DND-41 (cell line): Measurements from ENCODE around the gene ARSG.

Experiments
- CTCF ChIP-seq: IDR thresholded peaks from 2 replicates; pipeline ENCODE4 v1.5.1; 2012; ENCODE audit warnings: borderline replicate concordance, low read length, moderate library complexity, mild to moderate bottlenecking; ENCODE audit not compliant: poor library complexity, severe bottlenecking; ENCODE audit errors: extremely low read depth
- EZH2 ChIP-seq: IDR thresholded peaks from 3 replicates; pipeline ENCODE4 v1.6.1; 2012; ENCODE audit warnings: borderline replicate concordance, low read depth, mild to moderate bottlenecking, moderate library complexity, low read length, inconsistent platforms; ENCODE audit not compliant: severe bottlenecking

- TF ChIP-seq CTCF, result no peak
- TF ChIP-seq EZH2, result no peak
Observed at GRCh38 chr17:68468788-68469187, 177.5 kb downstream of the ARSG start.
